Placental epithelial cell (primary cell): ENCODE data around the gene PLCD4. TPM values are rescaled to one million over a fixed set of nuclear protein-coding genes. Genes with fewer than 3 reads are reported as not detected.

Source experiments
- small RNA-seq: library from RNA; depleted of rRNA; stranded (forward); fragments of <200 nt; gene quantifications from one replicate; pipeline ENCODE3, GENCODE V24; 2012
- total RNA-seq: library from RNA; depleted of rRNA; stranded (reverse); fragments of >200 nt; gene quantifications from 2 replicates; pipeline ENCODE4 v1.2.3, GENCODE V29; 2012

Gene PLCD4
- total RNA-seq, result not detected in 2 replicates

DNA sequence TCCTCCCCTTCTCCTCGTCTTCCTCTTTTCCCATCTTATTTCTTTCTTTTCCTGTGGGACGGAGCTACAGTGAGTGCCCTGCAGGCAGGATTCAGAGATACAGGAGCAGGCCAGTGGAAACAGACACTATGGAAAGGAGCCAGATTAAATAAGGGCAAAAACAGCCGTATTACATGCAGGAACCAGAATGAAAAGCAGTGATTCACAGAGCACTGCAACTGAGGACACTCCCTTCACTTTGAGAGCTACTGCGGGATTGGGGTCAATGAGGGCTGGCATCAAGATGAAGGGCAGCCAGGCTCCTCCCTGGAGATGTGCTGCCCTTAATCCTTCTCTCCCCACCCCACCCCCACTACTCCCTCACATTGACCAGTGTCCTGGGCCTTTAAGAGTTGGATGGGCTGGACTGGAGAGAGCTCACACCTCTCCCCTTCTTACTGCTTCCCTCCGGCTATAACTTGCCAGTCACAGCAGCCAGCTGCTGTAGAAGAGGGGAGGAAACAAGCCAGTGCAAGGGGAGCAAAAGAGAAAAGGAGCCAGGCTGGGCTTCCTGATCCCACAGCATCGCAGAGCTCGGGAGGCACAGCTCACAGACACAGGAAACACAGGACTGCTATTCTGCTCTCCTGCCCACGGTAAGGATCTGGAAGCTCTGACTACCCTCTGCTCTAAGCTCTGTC lies at the start of gene PLCD4:
PLCD4 (plus strand) TSS at position 464 of the 680 bp plus-strand sequence. CDS start 7,841 bp downstream, outside the sequence.

DNA sequence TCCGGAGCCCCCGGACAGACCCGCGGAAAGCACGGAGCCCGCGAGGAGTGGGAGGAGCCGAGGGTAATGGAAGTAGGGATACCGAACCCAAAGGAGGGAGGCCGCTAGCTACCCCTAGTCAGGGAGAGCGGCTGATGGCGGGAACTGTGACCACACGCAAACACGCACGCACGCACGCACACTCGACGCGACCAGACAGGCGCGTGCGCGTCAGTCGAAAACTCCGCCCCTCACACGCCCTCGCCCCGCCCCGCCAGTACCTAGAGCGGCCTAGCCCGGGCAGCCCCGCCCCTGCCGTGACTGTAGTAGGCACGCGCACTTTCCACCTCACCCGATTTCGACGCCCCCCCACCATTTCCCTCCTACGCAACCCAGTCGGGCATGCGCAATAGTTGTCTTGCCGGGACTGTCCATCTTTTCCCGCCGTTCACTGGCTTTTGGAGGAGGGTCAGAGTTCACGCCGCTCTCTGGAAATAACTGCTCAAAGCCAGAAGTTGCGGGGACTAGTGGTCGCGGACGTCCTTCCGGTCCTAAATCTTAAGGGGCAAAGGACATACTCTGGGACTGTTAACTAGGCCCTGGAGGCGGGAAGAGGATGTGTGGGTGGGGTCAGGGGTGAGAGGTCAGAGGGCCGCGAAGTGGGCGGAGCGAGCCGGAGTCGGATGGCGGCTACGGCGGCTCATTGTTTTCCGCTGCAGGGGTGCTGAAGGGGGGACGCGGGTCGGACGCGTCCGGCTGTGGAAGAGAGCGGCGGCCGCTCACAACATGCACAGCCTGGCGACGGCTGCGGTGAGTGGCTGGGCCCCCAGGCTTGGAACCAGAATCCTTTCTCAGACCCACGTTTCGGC lies 39.3 kb upstream of the PLCD4 start, which contains the start of the genes CNOT9 and USP37:
CNOT9 (plus strand) TSS at position 650 of the 848 bp plus-strand sequence; CDS start at position 766, 116 bp downstream.
USP37 (minus strand) TSS at position 162 of the 848 bp plus-strand sequence. CDS start 9,698 bp downstream, outside the sequence.

DNA sequence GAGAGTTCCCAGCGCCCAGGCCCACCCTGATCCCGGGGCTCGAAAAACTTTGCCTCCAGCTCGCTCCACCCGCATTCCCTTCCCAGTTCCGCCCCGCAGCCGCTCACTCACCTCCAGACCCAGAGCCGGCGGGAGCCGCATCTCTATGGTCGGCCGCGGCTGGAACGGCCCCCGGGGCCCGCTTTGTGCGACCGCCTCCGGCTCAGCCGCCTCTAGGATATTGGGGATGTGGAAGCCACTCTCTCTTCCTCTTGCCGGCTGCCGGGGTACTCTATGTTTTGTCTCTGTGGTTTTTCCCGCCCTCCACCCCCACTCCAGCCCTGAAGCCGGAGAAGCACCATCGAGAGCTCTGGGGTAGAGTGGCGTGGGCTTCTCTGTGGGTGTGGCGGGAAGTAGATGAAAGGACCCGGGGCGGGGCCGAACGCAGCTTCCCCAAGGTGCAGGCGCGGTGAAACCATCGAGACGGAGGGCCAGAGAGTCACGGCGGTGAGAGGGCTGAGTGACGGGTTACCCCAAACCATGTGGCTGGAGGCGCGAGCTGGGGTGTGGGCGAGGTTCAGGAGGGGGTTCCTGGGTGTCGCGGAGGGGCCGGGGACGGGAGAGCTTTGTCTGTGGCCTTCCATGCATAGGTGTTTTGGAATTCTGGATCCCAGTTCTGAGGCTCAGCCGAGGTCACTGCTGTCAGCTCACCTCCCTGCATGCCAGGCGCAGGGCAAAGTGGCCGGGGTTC lies 51.7 kb downstream of the PLCD4 start, which contains the start of the genes BCS1L and ZNF142:
BCS1L (plus strand) TSS at position 426 of the 730 bp plus-strand sequence. CDS start 1,305 bp downstream, outside the sequence.
ZNF142 (minus strand) TSS at position 366 of the 730 bp plus-strand sequence. CDS start 3,194 bp downstream, outside the sequence.

DNA sequence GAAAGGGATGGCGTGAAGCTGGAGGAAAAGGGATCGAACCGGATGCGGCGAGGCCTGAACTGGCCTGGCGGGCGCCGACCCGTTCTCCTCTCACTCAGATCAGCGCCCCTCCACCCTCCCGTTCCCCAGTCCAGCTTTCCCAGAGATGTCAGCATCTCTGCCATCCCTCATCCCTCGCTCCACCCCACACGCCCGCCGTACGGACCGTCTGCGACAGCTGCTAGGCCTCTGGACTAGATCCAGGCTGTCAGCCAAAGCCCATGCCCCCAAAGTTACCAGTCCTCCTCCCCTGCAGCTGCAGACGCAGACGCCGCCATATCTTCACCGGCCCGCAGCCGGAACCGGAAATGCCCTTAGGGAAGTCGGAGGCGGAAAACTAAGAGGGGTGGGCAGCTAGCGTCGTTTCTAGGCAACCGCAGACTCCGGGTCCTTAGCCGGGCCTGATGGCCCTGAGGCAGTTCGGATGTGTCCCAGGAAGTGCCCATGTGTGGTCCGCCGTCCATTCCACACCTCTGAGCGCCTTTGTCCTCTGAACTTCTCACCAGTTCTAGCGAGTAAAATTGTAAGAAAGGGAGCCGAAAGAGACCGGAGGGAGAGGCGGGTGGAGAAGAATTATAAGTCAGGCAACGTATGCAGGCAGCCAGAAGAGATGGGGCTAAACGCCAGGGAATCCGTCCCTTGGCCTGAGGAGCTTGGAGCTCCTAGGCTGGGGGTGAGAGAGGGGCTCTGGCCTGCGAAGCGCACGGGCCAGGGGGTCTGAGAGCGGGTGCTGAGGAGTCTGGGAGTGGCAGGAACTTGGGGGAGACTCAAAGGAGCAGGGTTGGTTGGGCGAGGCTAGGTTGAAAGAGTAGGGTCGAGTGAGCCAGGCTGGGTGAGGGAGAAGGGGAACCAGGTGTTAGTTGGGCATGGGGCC lies 64.2 kb downstream of the PLCD4 start, which contains the start of the genes RNF25 and STK36:
RNF25 (minus strand) TSS at position 349 of the 913 bp plus-strand sequence; CDS start at position 317, 32 bp downstream.
STK36 (plus strand) TSS at position 433 of the 913 bp plus-strand sequence. CDS start 744 bp downstream, outside the sequence.

Small RNAs within 50 kb of the gene (small RNA-seq; reads per million reads assigned to genes)
- gene RNU6-136P, result not detected

Other genes starting within 250 kb of the PLCD4 start
- 0.22 and 0.39 TPM in 2 replicates for gene SLC11A1, start 225.6 kb upstream of the PLCD4 start, total RNA-seq
- gene CTDSP1, start 208.0 kb upstream of the PLCD4 start, total RNA-seq, result 77.3 and 130 TPM in 2 replicates
- gene VIL1, start 188.8 kb upstream of the PLCD4 start, total RNA-seq, result not detected in 2 replicates
- gene USP37, start 39.5 kb upstream of the PLCD4 start, total RNA-seq, result 11.7 and 27.9 TPM in 2 replicates
- 34.5 and 52.8 TPM in 2 replicates for gene CNOT9, start 39.1 kb upstream of the PLCD4 start, total RNA-seq
- 12.2 and 15.5 TPM in 2 replicates for gene ZNF142, start 51.7 kb downstream of the PLCD4 start, total RNA-seq
- gene BCS1L, start 51.8 kb downstream of the PLCD4 start, total RNA-seq, result 13.0 and 26.8 TPM in 2 replicates
- gene RNF25, start 64.1 kb downstream of the PLCD4 start, total RNA-seq, result 24.3 and 54.3 TPM in 2 replicates
- gene STK36, start 64.2 kb downstream of the PLCD4 start, total RNA-seq, result 31.4 and 34.3 TPM in 2 replicates
- 17.0 and 17.3 TPM in 2 replicates for gene TTLL4, start 102.9 kb downstream of the PLCD4 start, total RNA-seq
- 1.1 and 2.4 TPM in 2 replicates for gene CYP27A1, start 174.2 kb downstream of the PLCD4 start, total RNA-seq
- not detected in 2 replicates for gene PRKAG3, start 223.9 kb downstream of the PLCD4 start, total RNA-seq